Measurements from ENCODE around the gene CCDC141. TPM values are rescaled to one million over a fixed set of nuclear protein-coding genes. Genes with fewer than 3 reads are reported as not detected.

CCDC141 gene
- total RNA-seq, 1 donor from 2014 or later: 4.0 TPM

GRCh38 chr2:178923546-178923945 lies 126.4 kb downstream of the CCDC141 start:
- no peak for TF ChIP-seq CTCF (conservative IDR thresholded peaks at IDR 0.05)
- H3K27ac Mint-ChIP-seq: no peak overlapping the region
- H3K27me3 Mint-ChIP-seq: no peaks in the 10 kb centered on the region
- H3K9me3 Mint-ChIP-seq: no peaks in the 10 kb centered on the region
- no peak for DNase-seq (ENCODE audit: extremely low spot score, unreplicated experiment)
- H3K4me1 Mint-ChIP-seq (ENCODE audit: unreplicated experiment): no peaks in the 10 kb centered on the region
- H3K36me3 Mint-ChIP-seq: no peaks in the 10 kb centered on the region
- H3K4me3 Mint-ChIP-seq: no peak overlapping the region

- no peaks in the 10 kb centered on the region for H3K36me3 Mint-ChIP-seq
- no peak overlapping the region for H3K27ac Mint-ChIP-seq
- no peaks in the 10 kb centered on the region for H3K27me3 Mint-ChIP-seq
- no peaks in the 10 kb centered on the region for H3K9me3 Mint-ChIP-seq
- no peaks in the 10 kb centered on the region for H3K4me1 Mint-ChIP-seq (ENCODE audit: unreplicated experiment)
- TF ChIP-seq CTCF (conservative IDR thresholded peaks at IDR 0.05): no peak
- no peak for DNase-seq (ENCODE audit: extremely low spot score, unreplicated experiment)
- no peak overlapping the region for H3K4me3 Mint-ChIP-seq
Measured at GRCh38 chr2:178920916-178921513, 128.9 kb downstream of the CCDC141 start.

GRCh38 chr2:178917555-178917954 lies 132.4 kb downstream of the CCDC141 start:
- no peaks in the 10 kb centered on the region for H3K4me1 Mint-ChIP-seq (ENCODE audit: unreplicated experiment)
- no peaks in the 10 kb centered on the region for H3K27me3 Mint-ChIP-seq
- no peaks in the 10 kb centered on the region for H3K9me3 Mint-ChIP-seq
- no peak overlapping the region for H3K4me3 Mint-ChIP-seq
- H3K27ac Mint-ChIP-seq: no peak overlapping the region
- no peak for DNase-seq (ENCODE audit: extremely low spot score, unreplicated experiment)
- TF ChIP-seq CTCF (conservative IDR thresholded peaks at IDR 0.05): no peak
- no peaks in the 10 kb centered on the region for H3K36me3 Mint-ChIP-seq

- no peak for DNase-seq (ENCODE audit: extremely low spot score, unreplicated experiment)
- no peak overlapping the region for H3K27ac Mint-ChIP-seq
- no peaks in the 10 kb centered on the region for H3K36me3 Mint-ChIP-seq
- no peaks in the 10 kb centered on the region for H3K27me3 Mint-ChIP-seq
- H3K4me3 Mint-ChIP-seq: no peak overlapping the region
- H3K4me1 Mint-ChIP-seq (ENCODE audit: unreplicated experiment): no peaks in the 10 kb centered on the region
- H3K9me3 Mint-ChIP-seq: no peaks in the 10 kb centered on the region
- no peak for TF ChIP-seq CTCF (conservative IDR thresholded peaks at IDR 0.05)
Measured at GRCh38 chr2:178915423-178916173, 134.3 kb downstream of the CCDC141 start.

- Mint-ChIP-seq H3K36me3 (no peaks in the 10 kb centered on the region), H3K27ac (no peak overlapping the region), H3K9me3 (no peaks in the 10 kb centered on the region), H3K27me3 (peaks cover 7% of the 10 kb centered on the region), H3K4me1 (ENCODE audit: unreplicated experiment) (no peaks in the 10 kb centered on the region), H3K4me3 (no peak overlapping the region)
- peak; percentile 88 for TF ChIP-seq CTCF (conservative IDR thresholded peaks at IDR 0.05)
- peak; percentile 74 for DNase-seq (ENCODE audit: extremely low spot score, unreplicated experiment)
Measured at GRCh38 chr2:178914259-178914849, 135.6 kb downstream of the CCDC141 start.

Data from type B pancreatic cell (in vitro differentiated cells).